Thyroid gland (tissue), 4 donors: ENCODE results near the gene P2RY11. TPM values are rescaled to one million over a fixed set of nuclear protein-coding genes. Genes with fewer than 3 reads are reported as not detected.

Source experiments
- DNase-seq, 2 donors: peaks; one replicate each; pipeline ENCODE4 v3.0.0-alpha.2; 2019
- H3K27ac ChIP-seq, 3 donors: fragments of 200-600 bp; sonication (generic); 1 replicate in 2 of 3; 2 replicates in 1 of 3; pipeline ENCODE4 v1.5.1; 2016 to 2019; ENCODE audit warnings: mild to moderate bottlenecking in 1 of 3, moderate library complexity in 1 of 3
- H3K27me3 ChIP-seq: fragments of 200-600 bp; sonication (generic); one replicate; pipeline ENCODE4 v1.5.1; 2019
- H3K36me3 ChIP-seq, 2 donors: fragments of 200-600 bp; sonication (generic); one replicate each; pipeline ENCODE4 v1.5.1; 2016 to 2019
- H3K4me1 ChIP-seq, 2 donors: fragments of 200-600 bp; sonication (generic); one replicate each; pipeline ENCODE4 v1.5.1; 2017 to 2019
- H3K4me3 ChIP-seq, 3 donors: fragments of 200-600 bp; sonication (generic); replicated peaks in 1 of 3; 1 replicate in 2 of 3; 2 replicates in 1 of 3; pipeline ENCODE4 v1.5.1; 2016; ENCODE audit warnings: mild to moderate bottlenecking in 1 of 3
- H3K9me3 ChIP-seq: fragments of 200-600 bp; sonication (generic); one replicate; pipeline ENCODE4 v1.5.1; 2017
- CTCF ChIP-seq, 6 experiments: fragments of 200-600 bp in 3 of 6; fragments of 450-650 bp in 3 of 6; sonication (generic) in 3 of 6; IDR thresholded peaks; one replicate each; pipeline ENCODE4 v1.5.1; 2016 to 2019; ENCODE audit warnings: antibody characterized with exemption in 6 of 6, mild to moderate bottlenecking in 2 of 6, inconsistent platforms in 1 of 6, moderate library complexity in 1 of 6
- POLR2A ChIP-seq, 2 donors: fragments of 450-650 bp; IDR thresholded peaks; one replicate each; pipeline ENCODE4 v1.6.1; 2017; ENCODE audit warnings: antibody characterized with exemption in 2 of 2, mild to moderate bottlenecking in 2 of 2, moderate library complexity in 1 of 2
- WGBS, 2 donors: methylation state at CpG; one replicate each; pipeline ENCODE4 v1.1.5; 2017; 5-methylcytosine and 5-hydroxymethylcytosine counted together
- intact Hi-C: fragments of 100-400 bp; cut with DNase I; formaldehyde crosslinking; loops from one replicate; pipeline ENCODE4 v1.15.1; 2023
- total RNA-seq, 4 donors: library from RNA; depleted of rRNA; stranded (reverse); fragments of >200 nt; gene quantifications; one replicate each; pipeline ENCODE4 v1.2.3, GENCODE V29; 2016

Gene P2RY11
- total RNA-seq, 4 donors from 2014 or later = 6.1 to 9.3 (median 6.3) TPM

GRCh38 chr19:10146142-10146541 lies 34.6 kb downstream of the P2RY11 start:
- H3K27me3 ChIP-seq = no peaks in the 10 kb centered on the region
- H3K4me3 ChIP-seq = no peak overlapping the region
- H3K36me3 ChIP-seq = peaks cover 56 to 67% of the 10 kb centered on the region in 2 donors
- 94 to 96% methylated on average over 8 to 9 of the region's 14 CpGs for WGBS, 2 donors
- intact Hi-C loops = no loop called here
- H3K4me1 ChIP-seq = no peaks in the 10 kb centered on the region
- no peak for TF ChIP-seq POLR2A (IDR thresholded peaks at IDR 0.05)
- no peak for TF ChIP-seq CTCF (IDR thresholded peaks at IDR 0.05)
- H3K27ac ChIP-seq = no peak overlapping the region
- DNase-seq = no peak
- H3K9me3 ChIP-seq = no peaks in the 10 kb centered on the region

DNA sequence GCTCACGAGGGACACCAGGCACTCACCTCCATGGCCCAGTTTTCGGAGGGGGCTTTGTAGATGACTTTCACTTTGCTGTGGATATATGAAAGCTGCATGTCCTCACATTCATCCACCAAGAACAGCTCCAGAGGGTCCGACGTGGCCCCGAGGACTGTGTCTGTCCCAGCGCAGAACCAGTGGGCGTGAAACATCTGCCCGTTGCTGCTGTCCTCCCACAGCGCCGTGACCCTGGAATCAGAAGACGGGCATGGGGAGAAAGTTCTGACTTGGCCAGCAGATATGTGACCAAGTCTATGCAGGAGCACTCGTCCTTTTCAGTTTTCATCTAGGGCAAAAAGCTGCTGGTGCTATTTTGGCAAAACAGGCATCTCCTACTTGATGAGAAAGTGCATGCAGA lies 37.9 kb downstream of the P2RY11 start:
- H3K27me3 ChIP-seq = no peaks in the 10 kb centered on the region
- 95 to 97% methylated on average over 12 of the region's 12 CpGs for WGBS, 2 donors
- no peaks in the 10 kb centered on the region for H3K4me1 ChIP-seq
- no peaks in the 10 kb centered on the region for H3K9me3 ChIP-seq
- H3K4me3 ChIP-seq = no peak overlapping the region
- no peak overlapping the region for H3K27ac ChIP-seq
- TF ChIP-seq CTCF (IDR thresholded peaks at IDR 0.05) = no peak
- no peak for TF ChIP-seq POLR2A (IDR thresholded peaks at IDR 0.05)
- H3K36me3 ChIP-seq = peaks cover 49 to 55% of the 10 kb centered on the region in 2 donors
- intact Hi-C loops = no loop called here
- DNase-seq = no peak

DNA sequence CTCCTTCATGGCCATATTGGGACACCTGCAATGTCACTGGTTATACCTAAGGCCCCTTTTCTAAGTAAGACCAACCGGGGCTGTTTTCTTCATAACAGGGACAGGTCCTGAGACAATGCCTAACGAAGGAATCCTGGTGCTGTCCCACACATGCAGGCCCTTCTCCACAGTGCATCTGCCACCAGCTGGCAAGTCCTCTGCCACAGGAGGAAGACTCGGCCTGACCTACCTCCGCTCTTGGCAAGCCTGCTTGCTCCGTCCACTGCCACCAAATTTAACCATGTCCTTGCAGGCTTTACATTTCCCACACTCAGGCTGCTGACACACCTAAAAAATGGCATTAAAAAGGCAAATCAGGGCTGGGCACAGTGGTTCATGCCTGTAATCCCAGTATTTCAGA lies 40.0 kb downstream of the P2RY11 start:
- H3K4me1 ChIP-seq = no peaks in the 10 kb centered on the region
- no peak for DNase-seq
- H3K4me3 ChIP-seq = no peak overlapping the region
- H3K36me3 ChIP-seq = peaks cover 52% of the 10 kb centered on the region in 2 donors
- intact Hi-C loops = no loop called here
- WGBS, 2 donors = 87 to 94% methylated on average over 5 of the region's 5 CpGs
- no peaks in the 10 kb centered on the region for H3K9me3 ChIP-seq
- H3K27me3 ChIP-seq = no peaks in the 10 kb centered on the region
- H3K27ac ChIP-seq = no peak overlapping the region
- TF ChIP-seq CTCF (IDR thresholded peaks at IDR 0.05) (no peak), POLR2A (IDR thresholded peaks at IDR 0.05) (no peak)

DNA sequence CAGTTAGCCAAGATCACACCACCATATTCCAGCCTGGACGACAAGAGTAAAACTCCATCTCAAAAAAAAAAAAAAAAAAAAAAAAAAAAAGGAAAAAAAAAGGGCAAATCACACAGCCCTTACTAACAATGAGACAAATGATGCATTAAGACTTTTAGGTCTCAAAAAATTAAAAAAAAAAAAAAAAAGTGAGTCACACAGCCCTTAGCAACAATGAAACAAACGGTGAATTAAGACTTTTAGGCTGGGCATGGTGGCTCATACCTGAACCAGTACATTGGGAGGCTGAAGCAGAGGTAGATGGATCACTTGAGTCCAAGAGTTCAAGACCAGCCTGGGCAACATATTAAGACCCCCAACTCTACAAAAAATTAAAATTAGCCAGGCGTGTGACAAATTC lies 40.6 kb downstream of the P2RY11 start:
- Histone ChIP-seq H3K4me1 (no peaks in the 10 kb centered on the region), H3K36me3 (peaks cover 46 to 52% of the 10 kb centered on the region in 2 donors), H3K27ac (no peak overlapping the region), H3K27me3 (no peaks in the 10 kb centered on the region), H3K4me3 (no peak overlapping the region), H3K9me3 (no peaks in the 10 kb centered on the region)
- TF ChIP-seq CTCF (IDR thresholded peaks at IDR 0.05) (no peak), POLR2A (IDR thresholded peaks at IDR 0.05) (no peak)
- WGBS, 2 donors = 88 to 92% methylated on average over 3 of the region's 3 CpGs
- DNase-seq = no peak
- intact Hi-C loops = no loop called here

GRCh38 chr19:10155839-10156238 lies 44.3 kb downstream of the P2RY11 start:
- no peak for DNase-seq
- TF ChIP-seq CTCF (IDR thresholded peaks at IDR 0.05) (no peak), POLR2A (IDR thresholded peaks at IDR 0.05) (no peak)
- no peak overlapping the region for H3K4me3 ChIP-seq
- no peak overlapping the region for H3K27ac ChIP-seq
- no peaks in the 10 kb centered on the region for H3K9me3 ChIP-seq
- peaks cover 60 to 61% of the 10 kb centered on the region in 2 donors for H3K36me3 ChIP-seq
- 87 to 92% methylated on average over 4 of the region's 4 CpGs for WGBS, 2 donors
- intact Hi-C loops = no loop called here
- H3K4me1 ChIP-seq = no peaks in the 10 kb centered on the region
- H3K27me3 ChIP-seq = no peaks in the 10 kb centered on the region
